GM21381 (cell line): ENCODE data around the gene BLMH.
A peak's percentile ranks its signal among the peaks of the same experiment; 100 is the strongest.

ENCODE experiments used
- ATAC-seq: cut with Tn5 transposase; IDR thresholded peaks from one replicate; pipeline ENCODE4 v1.9.1; 2021; ENCODE audit warnings: mild to moderate bottlenecking, moderate library complexity; ENCODE audit not compliant: unreplicated experiment

Gene BLMH

DNA sequence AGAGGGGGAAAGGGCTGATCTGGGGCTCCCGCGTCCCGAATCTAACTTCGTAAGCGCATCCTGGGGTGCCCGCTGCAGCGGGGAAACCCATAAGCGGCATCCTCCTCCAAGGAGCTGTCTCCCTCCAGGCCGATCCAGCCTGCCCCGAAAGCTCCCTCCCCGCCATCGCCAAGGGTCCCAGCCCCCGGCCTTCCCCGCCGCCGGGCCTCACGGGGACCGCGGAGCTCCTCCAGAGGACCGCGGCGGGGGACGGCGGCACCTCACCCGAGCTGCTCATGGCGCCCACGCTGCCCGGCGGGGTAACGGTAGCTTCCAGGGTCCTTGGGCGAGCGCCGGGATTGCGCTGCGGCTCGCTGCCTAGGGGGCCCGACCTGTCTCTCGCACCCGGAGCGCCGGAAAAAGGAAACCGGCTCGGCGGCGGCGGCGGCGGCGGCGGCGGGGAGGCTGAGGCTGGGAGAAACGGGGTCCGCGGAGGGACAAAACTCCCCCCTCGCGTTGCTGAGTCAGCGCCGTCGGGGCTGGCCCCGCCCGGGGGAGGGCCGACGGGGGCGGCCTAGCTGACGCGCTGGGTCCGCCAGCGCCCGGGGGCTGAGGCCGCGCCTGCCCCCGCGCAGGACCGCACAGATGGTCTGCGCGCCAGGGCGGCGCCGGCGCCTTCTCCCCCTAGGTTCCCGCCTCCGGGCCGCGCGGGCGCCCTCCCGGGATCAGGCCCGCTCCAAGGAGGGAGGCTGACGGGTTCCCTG is at the start of gene BLMH:
TSS of gene BLMH (minus strand) at position 402 of the 743 bp plus-strand sequence. CDS start at position 277, 125 bp downstream.
- ATAC-seq, result peak; percentile 68

GRCh38 chr17:30340801-30341356 is 49.1 kb upstream of the BLMH start:
- ATAC-seq, result no peak

DNA sequence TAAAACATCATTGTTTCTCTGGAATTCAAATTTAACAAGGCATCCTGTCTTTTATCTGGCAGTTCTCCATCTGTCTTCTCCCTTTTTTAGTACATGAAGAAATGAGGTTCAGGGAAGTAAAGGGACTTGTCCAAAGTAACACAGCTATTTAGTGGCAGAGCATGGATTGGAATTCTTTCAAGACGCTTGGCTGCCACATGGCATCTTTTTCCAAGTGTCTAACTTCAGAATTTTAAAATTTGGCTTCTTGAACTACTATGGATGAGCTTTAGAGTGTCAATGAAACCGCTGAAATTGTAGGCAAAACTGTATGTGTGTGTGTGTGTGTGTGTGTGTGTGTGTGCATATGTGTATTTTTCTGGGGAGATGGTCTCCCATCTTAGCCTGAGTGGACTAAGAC is 47.3 kb upstream of the BLMH start:
- no peak for ATAC-seq

DNA sequence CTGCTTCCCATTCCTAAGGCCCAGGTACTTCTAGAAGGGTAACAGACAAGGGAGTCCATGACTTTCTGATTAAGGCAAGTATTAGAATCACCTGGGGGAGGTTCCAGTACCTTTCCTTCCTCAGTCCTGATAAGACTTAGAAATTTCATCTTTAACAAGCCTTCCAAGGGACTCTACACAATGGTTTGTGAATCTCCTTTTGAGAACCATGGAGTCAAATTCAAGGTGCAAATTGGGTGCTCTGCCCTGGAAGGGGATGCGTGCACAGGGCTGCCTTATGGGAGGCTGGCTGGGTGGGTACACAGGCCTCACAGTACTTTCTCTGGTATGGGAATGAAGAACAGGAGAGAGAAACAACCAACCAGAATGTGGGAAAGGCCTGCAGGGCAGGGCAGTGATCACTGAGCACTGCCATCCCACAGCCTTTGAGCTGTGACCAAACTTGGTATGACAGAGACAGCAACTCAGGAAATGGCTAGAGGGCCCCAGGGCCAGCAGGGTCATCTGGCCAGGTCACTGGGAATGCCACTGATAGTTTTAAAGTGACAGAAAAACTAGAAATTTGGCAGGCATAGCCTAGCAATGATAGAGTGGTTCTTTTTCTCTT is 45.8 kb upstream of the BLMH start:
- ATAC-seq, result no peak

GRCh38 chr17:30336369-30337171 is 44.8 kb upstream of the BLMH start:
- no peak for ATAC-seq

- no peak for ATAC-seq
Measured at GRCh38 chr17:30334421-30334820, 42.7 kb upstream of the BLMH start.

DNA sequence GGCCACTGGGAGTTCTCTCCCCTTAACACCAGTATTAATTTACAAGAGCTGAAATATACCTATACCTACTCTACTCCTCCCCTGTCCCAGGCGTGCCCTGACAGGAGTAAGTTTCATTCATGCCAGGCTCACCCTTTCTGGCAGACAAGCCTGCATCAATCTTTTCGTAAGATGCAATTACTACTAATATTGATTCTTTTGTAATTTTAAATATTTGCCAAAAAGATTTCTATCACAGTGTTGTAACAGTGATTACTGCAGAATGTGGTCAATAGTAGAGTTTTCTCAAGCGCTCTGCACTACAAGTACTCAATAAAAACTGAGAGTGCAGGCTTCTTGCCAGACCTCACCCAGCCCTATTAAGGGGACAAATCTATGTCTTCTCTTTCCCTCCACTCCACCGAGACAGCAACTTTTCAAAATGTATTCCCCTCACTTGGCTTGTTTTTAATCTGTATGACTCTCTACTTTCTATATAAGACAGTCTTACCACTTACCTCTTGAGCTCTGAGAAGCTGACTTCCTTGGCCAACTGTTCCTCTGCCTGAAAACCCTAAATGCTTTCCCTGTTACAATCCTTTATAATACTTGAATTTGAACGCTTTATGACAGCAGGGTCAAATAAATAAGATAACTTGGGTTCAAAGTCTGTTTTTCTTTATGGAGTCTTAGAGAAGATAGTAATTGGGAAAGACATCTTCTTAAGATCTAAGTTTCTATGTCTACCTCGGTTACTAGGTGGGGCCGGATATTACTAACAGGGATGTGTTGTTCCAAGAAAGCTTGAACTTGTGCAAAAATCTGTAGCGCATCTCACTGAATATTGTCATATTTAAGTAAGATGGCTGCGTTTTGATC is 42.0 kb upstream of the BLMH start, which contains the start of gene TMIGD1:
TSS of gene TMIGD1 (minus strand) at position 555 of the 858 bp plus-strand sequence. CDS start 1,924 bp downstream, outside the sequence.
- ATAC-seq, result no peak

- ATAC-seq, result peak; percentile 62
Measured at GRCh38 chr17:30332057-30332542, 40.4 kb upstream of the BLMH start.

- no peak for ATAC-seq
Measured at GRCh38 chr17:30326809-30327208, 35.1 kb upstream of the BLMH start.

DNA sequence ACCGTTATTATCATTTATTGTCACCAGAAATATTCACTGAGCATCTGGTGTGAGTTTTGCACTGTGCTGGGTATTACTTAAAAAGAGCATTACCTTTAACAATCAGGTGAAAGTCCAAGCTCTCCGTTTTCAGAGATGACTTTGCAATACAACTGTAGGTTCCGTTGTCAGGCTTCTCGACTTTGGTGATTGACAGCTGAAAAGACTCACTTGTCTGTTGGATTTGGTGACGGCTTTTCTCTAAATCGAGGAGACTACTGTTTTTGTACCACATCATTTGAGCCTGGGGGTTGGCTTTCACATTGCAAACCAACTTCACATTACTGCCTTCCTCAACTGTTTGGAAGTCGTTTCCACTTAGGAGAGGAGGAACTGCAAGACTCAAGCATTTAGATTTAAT is 33.0 kb upstream of the BLMH start:
- no peak for ATAC-seq

DNA sequence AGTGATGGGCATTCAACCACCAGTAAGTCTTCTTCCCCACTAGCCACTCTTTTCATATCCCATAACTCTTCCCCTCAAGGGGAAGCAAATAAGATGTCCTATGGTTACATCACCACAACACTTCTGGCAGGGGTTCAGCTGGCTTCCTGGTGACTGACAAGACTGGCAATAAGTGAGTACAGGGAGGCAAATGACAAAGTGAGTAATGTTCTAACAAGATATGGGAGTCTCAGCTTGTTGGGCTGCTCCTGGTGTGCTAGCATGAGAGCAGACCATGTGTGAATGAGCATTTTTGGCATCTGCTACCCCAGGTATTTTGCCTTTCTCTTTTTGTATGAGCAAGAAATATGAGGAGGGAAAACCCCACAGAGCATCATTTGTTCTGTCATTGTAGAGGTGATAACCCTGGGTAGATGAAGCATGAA is 32.2 kb upstream of the BLMH start:
- ATAC-seq, result no peak

DNA sequence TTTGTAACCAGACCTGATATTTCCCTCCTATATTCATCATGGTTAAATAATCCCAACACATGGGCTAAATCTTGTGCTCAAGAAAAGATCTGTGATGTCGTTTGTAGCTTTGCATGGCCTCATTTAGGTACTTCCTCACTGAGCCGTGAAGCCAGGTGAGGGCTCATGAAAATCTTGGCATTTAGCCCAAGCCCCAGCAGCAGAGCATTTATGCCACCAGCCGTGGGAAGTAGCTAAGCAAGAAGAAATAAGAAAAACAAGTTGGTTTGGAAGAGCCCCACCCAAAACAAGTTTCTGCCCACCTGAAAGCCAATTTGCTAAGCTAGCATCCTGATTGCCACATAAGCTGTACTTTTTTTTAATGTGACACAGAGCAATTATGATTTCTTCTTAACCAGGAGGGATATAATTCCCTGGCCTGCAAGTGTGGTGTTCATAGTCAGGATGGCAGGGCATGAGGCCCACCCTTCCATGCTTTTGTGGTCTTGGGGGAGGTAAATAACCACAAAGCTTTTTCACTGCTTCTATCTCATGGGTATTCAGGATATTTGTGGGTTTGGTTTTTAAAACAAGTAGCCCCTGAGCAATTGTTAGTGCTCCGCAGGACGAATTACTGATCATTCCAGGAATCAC is 31.6 kb upstream of the BLMH start:
- no peak for ATAC-seq

- ATAC-seq, result no peak
Measured at GRCh38 chr17:30321314-30321713, 29.6 kb upstream of the BLMH start.

- ATAC-seq, result no peak
Measured at GRCh38 chr17:30318155-30318554, 26.4 kb upstream of the BLMH start.

- no peak for ATAC-seq
Measured at GRCh38 chr17:30316736-30317135, 25.0 kb upstream of the BLMH start.

GRCh38 chr17:30315106-30315505 is 23.4 kb upstream of the BLMH start:
- ATAC-seq, result no peak

DNA sequence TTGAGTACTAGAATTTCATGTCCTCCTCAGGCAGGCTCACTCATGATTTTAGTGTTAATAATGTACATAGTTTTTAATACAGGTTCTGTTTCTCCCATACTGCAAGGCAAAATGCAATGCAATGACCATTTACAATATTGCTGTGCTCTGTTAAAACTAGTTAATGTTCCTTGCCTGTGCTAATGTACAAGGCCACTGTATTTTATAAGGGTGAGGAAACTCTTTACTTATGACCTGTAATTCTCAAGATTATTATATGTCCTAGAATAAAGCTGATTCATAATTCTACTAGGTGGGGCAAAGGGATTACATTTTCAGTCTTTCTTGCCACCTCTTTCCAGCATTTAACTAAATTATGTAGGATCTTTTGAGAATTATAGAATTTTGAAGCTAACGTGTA is 22.7 kb upstream of the BLMH start:
- ATAC-seq, result no peak

DNA sequence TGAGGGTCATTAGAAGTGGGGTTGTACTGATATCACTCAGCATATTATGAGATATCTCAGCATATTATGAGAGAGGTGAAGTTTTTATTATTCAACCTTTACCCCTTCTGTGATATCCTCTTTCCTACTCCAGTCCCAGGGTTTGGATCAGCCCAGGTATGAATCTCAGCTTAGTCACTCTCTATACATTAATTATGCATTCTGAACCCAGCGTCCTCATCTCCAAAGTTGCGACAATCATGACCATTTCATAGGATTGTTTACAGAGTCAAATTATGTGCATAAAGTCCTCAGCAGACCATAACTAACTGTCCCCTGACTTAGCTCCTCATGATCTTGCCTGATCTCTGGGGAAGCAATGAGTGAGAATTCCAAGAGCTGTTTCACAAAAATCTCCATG is 20.5 kb upstream of the BLMH start:
- ATAC-seq, result no peak

GRCh38 chr17:30310562-30310961 is 18.8 kb upstream of the BLMH start:
- no peak for ATAC-seq

DNA sequence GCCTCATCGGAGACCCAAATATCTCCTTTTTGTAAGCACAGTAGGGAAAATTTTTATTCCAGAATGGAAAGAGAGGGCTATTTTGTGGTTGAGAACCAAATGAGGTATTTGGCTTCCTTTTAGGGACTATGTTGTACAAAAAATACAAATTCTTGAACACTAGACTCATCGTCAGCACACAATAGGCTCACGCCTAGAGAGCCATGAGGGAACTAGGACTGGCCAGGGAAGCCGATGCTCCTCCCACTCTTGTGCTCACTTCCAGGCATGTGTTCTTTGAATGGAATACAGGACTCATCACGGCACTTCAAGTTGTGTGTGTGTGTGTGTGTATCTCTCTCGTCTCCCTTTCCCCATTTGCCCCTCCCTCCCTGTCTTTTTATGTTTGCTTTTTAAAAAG is 17.8 kb upstream of the BLMH start:
- ATAC-seq, result no peak
